Measurements from ENCODE around the gene LCOR. TPM values are rescaled to one million over a fixed set of nuclear protein-coding genes. Genes with fewer than 3 reads are reported as not detected.

LCOR gene
- total and polyA plus RNA-seq, 2 experiments from 2014 or later: 26.1 to 48.7 TPM

- no peaks in the 10 kb centered on the region for H3K36me3 ChIP-seq (replicated peaks; ENCODE audit: insufficient read depth, low read depth)
- H3K4me2 ChIP-seq: no peak overlapping the region
- DNase-seq (ENCODE audit: low spot score): no peak
- H3K9me2 ChIP-seq (replicated peaks; ENCODE audit: insufficient read depth): no peaks in the 10 kb centered on the region
- H3K4me3 ChIP-seq: no peak overlapping the region
- H3K9me3 ChIP-seq (ENCODE audit: low read depth): no peaks in the 10 kb centered on the region
- H3K27ac ChIP-seq: no peak overlapping the region
- peaks cover 6% of the 10 kb centered on the region for H4K20me1 ChIP-seq (ENCODE audit: insufficient read depth, poor library complexity, severe bottlenecking)
- 90% methylated on average over 2 of the region's 2 CpGs for WGBS (ENCODE audit: low lambda C conversion rate, missing lambda C conversion rate)
- no peaks in the 10 kb centered on the region for H3K4me1 ChIP-seq (ENCODE audit: insufficient read depth)
- H3K27me3 ChIP-seq: no peaks in the 10 kb centered on the region
- no peak for TF ChIP-seq EZH2phosphoT487 (IDR thresholded peaks at IDR 0.05; ENCODE audit: low read depth, severe bottlenecking, unreplicated experiment)
- no peak for TF ChIP-seq CTCF (IDR thresholded peaks at IDR 0.05; ENCODE audit: poor library complexity)
- no peak for TF ChIP-seq EZH2 (IDR thresholded peaks at IDR 0.05; ENCODE audit: borderline replicate concordance)
- no peak overlapping the region for H2AFZ ChIP-seq
- peaks cover 6% of the 10 kb centered on the region for H3K79me2 ChIP-seq
These were observed 132.0 kb downstream of the LCOR start for GRCh38 chr10:96964131-96964530.

GRCh38 chr10:96967847-96968246, 135.7 kb downstream of the LCOR start:
- H3K36me3 ChIP-seq (replicated peaks; ENCODE audit: insufficient read depth, low read depth): no peaks in the 10 kb centered on the region
- H2AFZ ChIP-seq: no peak overlapping the region
- H3K9me3 ChIP-seq (ENCODE audit: low read depth): no peaks in the 10 kb centered on the region
- no peaks in the 10 kb centered on the region for H3K9me2 ChIP-seq (replicated peaks; ENCODE audit: insufficient read depth)
- no peak for DNase-seq (ENCODE audit: low spot score)
- peaks cover 3% of the 10 kb centered on the region for H3K79me2 ChIP-seq
- no peak overlapping the region for H3K27ac ChIP-seq
- H4K20me1 ChIP-seq (ENCODE audit: insufficient read depth, poor library complexity, severe bottlenecking): peaks cover 6% of the 10 kb centered on the region
- no peak for TF ChIP-seq CTCF (IDR thresholded peaks at IDR 0.05; ENCODE audit: poor library complexity)
- no peak for TF ChIP-seq EZH2phosphoT487 (IDR thresholded peaks at IDR 0.05; ENCODE audit: low read depth, severe bottlenecking, unreplicated experiment)
- TF ChIP-seq EZH2 (IDR thresholded peaks at IDR 0.05; ENCODE audit: borderline replicate concordance): no peak
- no peaks in the 10 kb centered on the region for H3K27me3 ChIP-seq
- no peak overlapping the region for H3K4me3 ChIP-seq
- H3K4me2 ChIP-seq: no peak overlapping the region
- peaks cover under 1% of the 10 kb centered on the region for H3K4me1 ChIP-seq (ENCODE audit: insufficient read depth)

- no peaks in the 10 kb centered on the region for H3K9me2 ChIP-seq (replicated peaks; ENCODE audit: insufficient read depth)
- peaks cover 8% of the 10 kb centered on the region for H3K4me1 ChIP-seq (ENCODE audit: insufficient read depth)
- H2AFZ ChIP-seq: no peak overlapping the region
- no peak overlapping the region for H3K4me3 ChIP-seq
- H3K27me3 ChIP-seq: no peaks in the 10 kb centered on the region
- H3K9me3 ChIP-seq (ENCODE audit: low read depth): no peaks in the 10 kb centered on the region
- no peak overlapping the region for H3K4me2 ChIP-seq
- H3K27ac ChIP-seq: no peak overlapping the region
- no peaks in the 10 kb centered on the region for H4K20me1 ChIP-seq (ENCODE audit: insufficient read depth, poor library complexity, severe bottlenecking)
- TF ChIP-seq EZH2 (IDR thresholded peaks at IDR 0.05; ENCODE audit: borderline replicate concordance) (no peak), EZH2phosphoT487 (IDR thresholded peaks at IDR 0.05; ENCODE audit: low read depth, severe bottlenecking, unreplicated experiment) (no peak), CTCF (IDR thresholded peaks at IDR 0.05; ENCODE audit: poor library complexity) (no peak)
- H3K79me2 ChIP-seq: no peaks in the 10 kb centered on the region
- H3K36me3 ChIP-seq (replicated peaks; ENCODE audit: insufficient read depth, low read depth): no peaks in the 10 kb centered on the region
- DNase-seq (ENCODE audit: low spot score): no peak
- 91% methylated on average over 5 of the region's 5 CpGs for WGBS (ENCODE audit: low lambda C conversion rate, missing lambda C conversion rate)
These were observed 136.8 kb downstream of the LCOR start for GRCh38 chr10:96968682-96969423.
